ENCODE measurements around the gene COL17A1.

Gene COL17A1

GRCh38 chr10:104092749-104093148 is 7.1 kb upstream of the COL17A1 start:
- no peak for DNase-seq

- no peak for DNase-seq
Observed at GRCh38 chr10:104090611-104091010, 4.9 kb upstream of the COL17A1 start.

- no peak for DNase-seq
Observed at GRCh38 chr10:104089621-104090020, 3.9 kb upstream of the COL17A1 start.

- DNase-seq = no peak
Observed at GRCh38 chr10:104088239-104088638, 2.6 kb upstream of the COL17A1 start.

- no peak for DNase-seq
Observed at GRCh38 chr10:104084482-104085142, 1.1 kb downstream of the COL17A1 start.

GRCh38 chr10:104081998-104082397 is 3.7 kb downstream of the COL17A1 start:
- no peak for DNase-seq

GRCh38 chr10:104080762-104081161 is 4.9 kb downstream of the COL17A1 start:
- peak; percentile 39 for DNase-seq

GRCh38 chr10:104077663-104078151 is 8.0 kb downstream of the COL17A1 start:
- no peak for DNase-seq

GRCh38 chr10:104077247-104077646 is 8.4 kb downstream of the COL17A1 start:
- DNase-seq = no peak

GRCh38 chr10:104076743-104077160 is 8.9 kb downstream of the COL17A1 start:
- no peak for DNase-seq

- no peak for DNase-seq
Observed at GRCh38 chr10:104074505-104074904, 11.2 kb downstream of the COL17A1 start.

GRCh38 chr10:104072786-104073185 is 12.9 kb downstream of the COL17A1 start:
- no peak for DNase-seq

GRCh38 chr10:104069613-104070012 is 16.1 kb downstream of the COL17A1 start:
- DNase-seq = no peak

GRCh38 chr10:104067525-104067924 is 18.2 kb downstream of the COL17A1 start:
- no peak for DNase-seq

- no peak for DNase-seq
Observed at GRCh38 chr10:104066945-104067344, 18.7 kb downstream of the COL17A1 start.

GRCh38 chr10:104065748-104066147 is 19.9 kb downstream of the COL17A1 start:
- DNase-seq = no peak

- DNase-seq = no peak
Observed at GRCh38 chr10:104061196-104061595, 24.5 kb downstream of the COL17A1 start.

- no peak for DNase-seq
Observed at GRCh38 chr10:104059364-104059763, 26.3 kb downstream of the COL17A1 start.

GRCh38 chr10:104057717-104058116 is 28.0 kb downstream of the COL17A1 start:
- no peak for DNase-seq

GRCh38 chr10:104056619-104057273 is 28.9 kb downstream of the COL17A1 start:
- peak; percentile 12 for DNase-seq

- DNase-seq = no peak
Observed at GRCh38 chr10:104054430-104054829, 31.2 kb downstream of the COL17A1 start.

GRCh38 chr10:104053201-104053600 is 32.5 kb downstream of the COL17A1 start:
- no peak for DNase-seq

GRCh38 chr10:104052431-104052830 is 33.2 kb downstream of the COL17A1 start:
- no peak for DNase-seq

- DNase-seq = no peak
Observed at GRCh38 chr10:104049504-104050250, 36.0 kb downstream of the COL17A1 start.
